Thyroid gland (tissue), 4 donors: Measurements from ENCODE around the gene GAS6. TPM values are rescaled to one million over a fixed set of nuclear protein-coding genes. Genes with fewer than 3 reads are reported as not detected.

Experiments used
- DNase-seq, 2 donors: peaks; one replicate each; pipeline ENCODE4 v3.0.0-alpha.2; 2019
- H3K27ac ChIP-seq, 3 donors: fragments of 200-600 bp; sonication (generic); 1 replicate in 2 of 3; 2 replicates in 1 of 3; pipeline ENCODE4 v1.5.1; 2016 to 2019; ENCODE audit warnings: mild to moderate bottlenecking in 1 of 3, moderate library complexity in 1 of 3
- H3K27me3 ChIP-seq: fragments of 200-600 bp; sonication (generic); one replicate; pipeline ENCODE4 v1.5.1; 2019
- H3K36me3 ChIP-seq, 2 donors: fragments of 200-600 bp; sonication (generic); one replicate each; pipeline ENCODE4 v1.5.1; 2016 to 2019
- H3K4me1 ChIP-seq, 2 donors: fragments of 200-600 bp; sonication (generic); one replicate each; pipeline ENCODE4 v1.5.1; 2017 to 2019
- H3K4me3 ChIP-seq, 3 donors: fragments of 200-600 bp; sonication (generic); replicated peaks in 1 of 3; 1 replicate in 2 of 3; 2 replicates in 1 of 3; pipeline ENCODE4 v1.5.1; 2016; ENCODE audit warnings: mild to moderate bottlenecking in 1 of 3
- H3K9me3 ChIP-seq: fragments of 200-600 bp; sonication (generic); one replicate; pipeline ENCODE4 v1.5.1; 2017
- CTCF ChIP-seq, 6 experiments: fragments of 200-600 bp in 3 of 6; fragments of 450-650 bp in 3 of 6; sonication (generic) in 3 of 6; IDR thresholded peaks; one replicate each; pipeline ENCODE4 v1.5.1; 2016 to 2019; ENCODE audit warnings: antibody characterized with exemption in 6 of 6, mild to moderate bottlenecking in 2 of 6, inconsistent platforms in 1 of 6, moderate library complexity in 1 of 6
- POLR2A ChIP-seq, 2 donors: fragments of 450-650 bp; IDR thresholded peaks; one replicate each; pipeline ENCODE4 v1.6.1; 2017; ENCODE audit warnings: antibody characterized with exemption in 2 of 2, mild to moderate bottlenecking in 2 of 2, moderate library complexity in 1 of 2
- WGBS, 2 donors: methylation state at CpG; one replicate each; pipeline ENCODE4 v1.1.5; 2017; 5-methylcytosine and 5-hydroxymethylcytosine counted together
- intact Hi-C: fragments of 100-400 bp; cut with DNase I; formaldehyde crosslinking; loops from one replicate; pipeline ENCODE4 v1.15.1; 2023
- total RNA-seq, 4 donors: library from RNA; depleted of rRNA; stranded (reverse); fragments of >200 nt; gene quantifications; one replicate each; pipeline ENCODE4 v1.2.3, GENCODE V29; 2016

The GAS6 gene
- total RNA-seq, 4 donors from 2014 or later, result 145 to 197 (median 173) TPM

- no peak for DNase-seq
- 95% methylated on average over 17 to 21 of the region's 21 CpGs for WGBS, 2 donors
Measured at GRCh38 chr13:113877149-113877990, 13.5 kb upstream of the GAS6 start.

GRCh38 chr13:113876346-113877148, 12.7 kb upstream of the GAS6 start:
- Histone ChIP-seq H3K9me3 (no peaks in the 10 kb centered on the region), H3K36me3 (no peaks in the 10 kb centered on the region)
- 92 to 96% methylated on average over 8 to 10 of the region's 18 CpGs for WGBS, 2 donors

More at GRCh38 chr13:113877149-113877990, 13.5 kb upstream of the GAS6 start:
- Histone ChIP-seq H3K36me3 (no peaks in the 10 kb centered on the region), H3K4me3 (no peak overlapping the region), H3K9me3 (no peaks in the 10 kb centered on the region), H3K27ac (no peak overlapping the region), H3K27me3 (no peaks in the 10 kb centered on the region), H3K4me1 (peaks cover 18 to 28% of the 10 kb centered on the region in 2 donors)
- TF ChIP-seq POLR2A (IDR thresholded peaks at IDR 0.05) (no peak), CTCF (IDR thresholded peaks at IDR 0.05) (no peak)
- intact Hi-C loops, result no loop called here

GRCh38 chr13:113875837-113876281, 12.0 kb upstream of the GAS6 start:
- TF ChIP-seq CTCF (IDR thresholded peaks at IDR 0.05) (no peak), POLR2A (IDR thresholded peaks at IDR 0.05) (no peak)
- Histone ChIP-seq H3K27ac (no peak overlapping the region), H3K4me1 (peaks cover 3 to 13% of the 10 kb centered on the region in 2 donors), H3K27me3 (no peaks in the 10 kb centered on the region), H3K4me3 (no peak overlapping the region), H3K9me3 (no peaks in the 10 kb centered on the region), H3K36me3 (no peaks in the 10 kb centered on the region)
- 68 to 76% methylated on average over 10 of the region's 11 CpGs for WGBS, 2 donors
- no peak for DNase-seq
- intact Hi-C loops, result no loop called here

More at GRCh38 chr13:113876346-113877148, 12.7 kb upstream of the GAS6 start:
- peaks cover 10 to 20% of the 10 kb centered on the region in 2 donors for H3K4me1 ChIP-seq
- TF ChIP-seq CTCF (IDR thresholded peaks at IDR 0.05) (no peak), POLR2A (IDR thresholded peaks at IDR 0.05) (no peak)
- H3K4me3 ChIP-seq, result no peak overlapping the region
- intact Hi-C loops, result no loop called here
- H3K27ac ChIP-seq, result no peak overlapping the region
- H3K27me3 ChIP-seq, result no peaks in the 10 kb centered on the region
- DNase-seq, result no peak

GRCh38 chr13:113875429-113875815, 11.5 kb upstream of the GAS6 start:
- no peak for DNase-seq
- H3K9me3 ChIP-seq, result no peaks in the 10 kb centered on the region
- no peak overlapping the region for H3K27ac ChIP-seq
- no peak for TF ChIP-seq CTCF (IDR thresholded peaks at IDR 0.05)
- no peak for TF ChIP-seq POLR2A (IDR thresholded peaks at IDR 0.05)
- H3K4me1 ChIP-seq, result peaks cover 0 to 8% of the 10 kb centered on the region in 2 donors
- no peak overlapping the region for H3K4me3 ChIP-seq
- intact Hi-C loops, result no loop called here
- H3K27me3 ChIP-seq, result no peaks in the 10 kb centered on the region
- no peaks in the 10 kb centered on the region for H3K36me3 ChIP-seq
- 92 to 93% methylated on average over 6 to 7 of the region's 8 CpGs for WGBS, 2 donors
